ENCODE results near the gene EGFL7. TPM values are rescaled to one million over a fixed set of nuclear protein-coding genes. Genes with fewer than 3 reads are reported as not detected.

EGFL7 gene
- total and polyA plus RNA-seq, 10 donors: 132 to 522 (median 187) TPM

DNA sequence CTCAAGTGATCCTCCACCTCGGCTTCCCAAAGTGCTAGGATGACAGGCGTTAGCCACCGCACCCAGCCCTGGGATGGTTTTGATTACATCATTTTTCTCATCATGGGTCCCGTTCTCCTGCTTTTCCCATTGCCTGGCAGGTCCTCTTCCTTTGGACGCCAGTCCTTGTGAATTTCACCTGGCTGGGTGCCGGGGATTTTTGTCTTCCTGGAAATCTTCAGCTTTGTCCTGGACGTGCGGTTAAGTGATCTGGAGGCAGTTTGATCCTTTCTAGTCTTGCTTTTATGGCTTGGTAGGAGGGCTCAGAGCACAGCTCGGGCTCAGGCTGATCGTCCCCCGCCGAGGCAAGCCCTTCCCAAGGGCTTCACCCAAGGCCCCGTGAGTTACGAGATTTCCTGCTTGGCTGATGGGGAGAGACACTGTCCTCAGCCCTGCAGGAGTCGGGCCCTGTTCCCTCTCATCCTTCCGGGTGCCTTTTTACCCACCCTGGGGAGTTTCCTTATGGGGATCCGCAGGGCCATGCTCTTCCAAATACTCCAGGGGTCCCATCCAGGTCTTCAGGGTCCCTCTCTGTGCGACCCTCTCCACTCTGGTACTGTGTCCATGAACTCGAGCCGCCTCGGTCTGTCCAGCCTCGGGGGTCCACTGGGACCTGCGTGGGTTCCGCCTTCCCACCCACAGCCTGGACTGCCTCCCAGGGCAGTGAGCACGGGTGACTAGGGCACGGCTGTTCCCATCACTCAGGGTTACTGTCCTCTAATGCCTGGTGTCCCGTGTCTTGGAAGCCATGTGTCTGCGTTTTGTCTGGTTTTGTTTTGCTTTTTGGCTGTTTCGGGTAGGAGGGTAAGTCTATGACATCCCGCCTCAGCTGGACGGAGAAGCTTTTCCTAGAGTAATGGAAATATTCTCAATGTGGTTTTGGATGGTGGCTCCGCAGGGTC is 22.3 kb upstream of the EGFL7 start:
- no peaks in the 10 kb centered on the region for H3K9me3 ChIP-seq
- peak overlapping the region in 6 of 8 donors; percentile 54 to 86 (median 82) for H3K27ac ChIP-seq
- H3K4me3 ChIP-seq: no peak overlapping the region
- TF ChIP-seq POLR2AphosphoS5 (IDR thresholded peaks at IDR 0.05) (peak in 1 of 3 donors; percentile 17), POLR2A (IDR thresholded peaks at IDR 0.05) (no peak)
- intact Hi-C loops (cut with DNase I; ENCODE audit: low total_unique reads): no loop called here
- no peaks in the 10 kb centered on the region for H3K36me3 ChIP-seq
- WGBS, 5 donors: 68 to 83% (median 75%) methylated on average over 30 to 32 of the region's 32 CpGs
- H3K4me1 ChIP-seq: peaks cover 12 to 76% (median 40%) of the 10 kb centered on the region in 6 donors
- no peak for DNase-seq
- H3K27me3 ChIP-seq (replicated peaks in 1 of 7): peaks cover 0 to 38% (median 14%) of the 10 kb centered on the region in 7 donors

DNA sequence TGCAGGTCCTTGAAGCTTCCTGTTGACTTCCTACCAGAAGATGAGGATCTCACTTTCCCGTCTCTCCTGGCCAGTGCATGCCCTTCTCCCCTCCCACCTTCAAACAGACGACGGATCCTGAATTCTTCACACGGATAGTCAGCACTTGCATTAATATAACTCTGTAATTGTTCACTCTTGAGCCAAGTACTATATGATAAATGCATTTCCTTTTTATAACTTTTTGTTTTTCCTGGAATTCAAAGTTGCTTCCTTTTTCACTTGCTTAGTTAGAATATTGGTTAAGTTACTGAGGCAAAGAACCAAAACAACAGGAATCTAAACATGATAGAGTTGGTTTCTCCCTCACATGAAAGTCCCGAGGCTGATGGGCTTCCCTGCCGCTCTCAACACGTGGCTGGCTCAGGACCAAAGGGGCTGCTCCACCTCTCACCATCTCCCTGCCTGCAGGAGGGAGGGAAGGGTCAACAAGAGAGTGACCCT is 20.2 kb upstream of the EGFL7 start:
- no peak for DNase-seq
- Histone ChIP-seq H3K36me3 (no peaks in the 10 kb centered on the region), H3K27ac (peak overlapping the region; percentile 20 to 86 (median 82)), H3K4me1 (peaks cover 22 to 86% (median 51%) of the 10 kb centered on the region in 6 donors), H3K4me3 (peak overlapping the region in 1 of 8 donors; percentile 17), H3K9me3 (no peaks in the 10 kb centered on the region), H3K27me3 (replicated peaks in 1 of 7) (peaks cover 0 to 58% (median 21%) of the 10 kb centered on the region in 7 donors)
- intact Hi-C loops (cut with DNase I; ENCODE audit: low total_unique reads): no loop called here
- TF ChIP-seq POLR2AphosphoS5 (IDR thresholded peaks at IDR 0.05) (peak; percentile 16 to 68 (median 58)), POLR2A (IDR thresholded peaks at IDR 0.05) (no peak)
- 47 to 70% (median 61%) methylated on average over 7 of the region's 7 CpGs for WGBS, 5 donors

DNA sequence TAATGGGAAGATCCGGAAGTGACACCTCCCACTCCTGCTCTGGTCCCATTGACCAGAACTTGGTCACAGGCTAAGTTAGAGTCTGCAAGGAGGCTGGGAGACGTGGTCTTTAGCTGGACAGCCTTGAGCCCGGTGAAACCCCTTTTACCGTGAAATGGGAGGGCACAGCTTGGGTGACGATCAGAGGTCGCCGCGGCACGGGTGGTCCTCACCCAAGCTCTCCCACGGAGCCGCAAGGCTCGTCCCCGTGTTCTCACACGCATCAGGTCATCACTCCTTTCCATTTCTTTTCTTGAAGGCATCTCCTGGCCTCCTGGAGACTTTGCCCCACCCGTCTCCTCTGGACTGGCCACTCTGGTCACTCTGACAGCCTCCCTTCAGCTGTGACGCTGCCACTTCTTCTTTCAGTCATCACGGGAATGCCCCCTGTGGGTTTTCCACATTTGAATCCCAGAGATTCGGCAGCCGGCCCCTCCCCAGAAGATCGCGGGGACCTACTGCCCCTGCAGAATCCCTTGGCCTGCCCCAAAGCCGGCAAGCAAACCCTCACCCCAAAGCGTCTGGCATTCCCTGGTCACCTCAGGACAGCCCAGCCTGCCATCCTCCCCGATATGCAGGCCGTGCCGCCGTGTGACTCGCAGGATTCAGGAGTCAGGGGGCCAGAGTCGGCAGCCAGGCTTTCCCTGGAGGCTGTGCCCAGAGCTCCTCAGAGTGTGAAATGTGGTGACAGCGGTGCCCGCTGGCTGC is 18.9 kb upstream of the EGFL7 start:
- Histone ChIP-seq H3K9me3 (no peaks in the 10 kb centered on the region), H3K36me3 (no peaks in the 10 kb centered on the region), H3K27me3 (replicated peaks in 1 of 7) (peaks cover 0 to 71% (median 21%) of the 10 kb centered on the region in 7 donors), H3K4me1 (peaks cover 22 to 86% (median 58%) of the 10 kb centered on the region in 6 donors), H3K27ac (peak overlapping the region; percentile 15 to 86 (median 82)), H3K4me3 (peak overlapping the region in 7 of 8 donors; percentile 4 to 65 (median 28))
- DNase-seq: peak; percentile 73
- TF ChIP-seq POLR2AphosphoS5 (IDR thresholded peaks at IDR 0.05): no peak
- no peak for TF ChIP-seq POLR2A (IDR thresholded peaks at IDR 0.05)
- TF ChIP-seq, protein P1, sequence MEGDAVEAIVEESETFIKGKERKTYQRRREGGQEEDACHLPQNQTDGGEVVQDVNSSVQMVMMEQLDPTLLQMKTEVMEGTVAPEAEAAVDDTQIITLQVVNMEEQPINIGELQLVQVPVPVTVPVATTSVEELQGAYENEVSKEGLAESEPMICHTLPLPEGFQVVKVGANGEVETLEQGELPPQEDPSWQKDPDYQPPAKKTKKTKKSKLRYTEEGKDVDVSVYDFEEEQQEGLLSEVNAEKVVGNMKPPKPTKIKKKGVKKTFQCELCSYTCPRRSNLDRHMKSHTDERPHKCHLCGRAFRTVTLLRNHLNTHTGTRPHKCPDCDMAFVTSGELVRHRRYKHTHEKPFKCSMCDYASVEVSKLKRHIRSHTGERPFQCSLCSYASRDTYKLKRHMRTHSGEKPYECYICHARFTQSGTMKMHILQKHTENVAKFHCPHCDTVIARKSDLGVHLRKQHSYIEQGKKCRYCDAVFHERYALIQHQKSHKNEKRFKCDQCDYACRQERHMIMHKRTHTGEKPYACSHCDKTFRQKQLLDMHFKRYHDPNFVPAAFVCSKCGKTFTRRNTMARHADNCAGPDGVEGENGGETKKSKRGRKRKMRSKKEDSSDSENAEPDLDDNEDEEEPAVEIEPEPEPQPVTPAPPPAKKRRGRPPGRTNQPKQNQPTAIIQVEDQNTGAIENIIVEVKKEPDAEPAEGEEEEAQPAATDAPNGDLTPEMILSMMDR (IDR thresholded peaks at IDR 0.05 in 8 of 11, conservative IDR thresholded peaks at IDR 0.05 in 3 of 11): no peak
- WGBS, 5 donors: 30 to 44% (median 38%) methylated on average over 24 to 31 of the region's 31 CpGs
- intact Hi-C loops (cut with DNase I; ENCODE audit: low total_unique reads): no loop called here

DNA sequence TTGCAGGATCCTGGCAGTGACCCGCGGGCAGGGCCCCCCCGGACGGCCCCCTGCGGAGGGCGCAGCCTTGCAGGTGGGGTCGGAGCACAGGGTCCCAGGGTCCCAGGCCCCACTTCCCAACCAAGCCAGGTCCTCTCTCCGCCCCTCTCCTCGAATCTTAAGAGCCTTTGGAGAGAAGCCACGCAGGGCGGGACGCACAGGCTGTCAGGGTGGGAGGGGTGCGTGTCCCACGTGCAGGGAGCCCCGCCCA is 18.4 kb upstream of the EGFL7 start:
- no peak for DNase-seq
- Histone ChIP-seq H3K9me3 (no peaks in the 10 kb centered on the region), H3K4me3 (peak overlapping the region in 7 of 8 donors; percentile 4 to 65 (median 28)), H3K36me3 (no peaks in the 10 kb centered on the region), H3K27ac (peak overlapping the region; percentile 15 to 86 (median 82)), H3K4me1 (peaks cover 22 to 90% (median 61%) of the 10 kb centered on the region in 6 donors), H3K27me3 (replicated peaks in 1 of 7) (peaks cover 0 to 76% (median 21%) of the 10 kb centered on the region in 7 donors)
- no peak for TF ChIP-seq POLR2A (IDR thresholded peaks at IDR 0.05)
- TF ChIP-seq, protein P1 (IDR thresholded peaks at IDR 0.05 in 8 of 11, conservative IDR thresholded peaks at IDR 0.05 in 3 of 11): no peak
- TF ChIP-seq POLR2AphosphoS5 (IDR thresholded peaks at IDR 0.05): peak in 1 of 3 donors; percentile 78
- intact Hi-C loops (cut with DNase I; ENCODE audit: low total_unique reads): no loop called here
- WGBS, 5 donors: 0 to 6% (median 3%) methylated on average over 3 to 15 of the region's 15 CpGs; no CpG with 5 or more reads in 1 of the 5 donors
